Peyer's patch (tissue), 4 donors: ENCODE results near the gene LAMA5. TPM values are rescaled to one million over a fixed set of nuclear protein-coding genes. Genes with fewer than 3 reads are reported as not detected.
A peak's percentile ranks its signal among the peaks of the same experiment; 100 is the strongest.
"Not testable (repeated sequence)": the region's sequence is repeated elsewhere in the genome, so short reads cannot be mapped to it uniquely, and the experiment has no call there.

Experiments
- DNase-seq, 3 donors: peaks; one replicate each; pipeline ENCODE4 v3.0.0-alpha.2; 2017 to 2019
- H3K27ac ChIP-seq, 4 donors: fragments of 200-600 bp; sonication (generic); one replicate each; pipeline ENCODE4 v1.5.1; 2016 to 2019
- H3K27me3 ChIP-seq, 2 donors: fragments of 200-600 bp; sonication (generic); one replicate each; pipeline ENCODE4 v1.5.1; 2019
- H3K36me3 ChIP-seq, 3 donors: fragments of 200-600 bp; sonication (generic); one replicate each; pipeline ENCODE4 v1.5.1; 2016 to 2019
- H3K4me1 ChIP-seq, 4 donors: fragments of 200-600 bp; sonication (generic); one replicate each; pipeline ENCODE4 v1.5.1; 2016 to 2019
- H3K4me3 ChIP-seq, 4 donors: fragments of 200-600 bp; sonication (generic); 1 replicate in 3 of 4; 2 replicates in 1 of 4; pipeline ENCODE4 v1.5.1; 2016 to 2019; ENCODE audit warnings: mild to moderate bottlenecking in 1 of 4
- H3K9me3 ChIP-seq, 4 donors: fragments of 200-600 bp; sonication (generic); one replicate each; pipeline ENCODE4 v1.5.1; 2016 to 2019; ENCODE audit warnings: mild to moderate bottlenecking in 1 of 4
- CTCF ChIP-seq, 6 experiments: fragments of 450-650 bp in 4 of 6; fragments of 200-600 bp in 2 of 6; sonication (generic) in 1 of 6; IDR thresholded peaks; one replicate each; pipeline ENCODE4 v1.5.1; 2017 to 2019; ENCODE audit warnings: antibody characterized with exemption in 6 of 6, mild to moderate bottlenecking in 3 of 6, moderate library complexity in 1 of 6
- POLR2A ChIP-seq, 2 donors: fragments of 450-650 bp; IDR thresholded peaks; one replicate each; pipeline ENCODE4 v1.5.1; 2017; ENCODE audit warnings: antibody characterized with exemption in 2 of 2, mild to moderate bottlenecking in 2 of 2, moderate library complexity in 2 of 2
- total RNA-seq, 4 donors: library from RNA; depleted of rRNA; stranded (reverse); fragments of >200 nt; gene quantifications; one replicate each; pipeline ENCODE4 v1.1.0, GENCODE V29; 2016

The LAMA5 gene
- total RNA-seq, 4 donors from 2014 or later, result 31.2 to 328 (median 87.3) TPM

GRCh38 chr20:62376112-62377063 lies 9.3 kb upstream of the LAMA5 start:
- no peaks in the 10 kb centered on the region for H3K36me3 ChIP-seq
- peak overlapping the region in 3 of 4 donors; percentile 16 to 78 (median 47) for H3K27ac ChIP-seq
- H3K4me3 ChIP-seq, result no peak overlapping the region
- H3K27me3 ChIP-seq, result no peaks in the 10 kb centered on the region
- peaks cover 0 to 38% (median 0%) of the 10 kb centered on the region in 4 donors for H3K4me1 ChIP-seq
- H3K9me3 ChIP-seq, result no peaks in the 10 kb centered on the region
- TF ChIP-seq POLR2A (IDR thresholded peaks at IDR 0.05) (no peak), CTCF (IDR thresholded peaks at IDR 0.05) (peak in 4 of 6 experiments; percentile 16 to 40 (median 36))
- no peak for DNase-seq

GRCh38 chr20:62374331-62375152 lies 7.4 kb upstream of the LAMA5 start:
- DNase-seq, result no peak
- Histone ChIP-seq H3K27me3 (no peaks in the 10 kb centered on the region), H3K4me1 (peaks cover 0 to 46% (median 2%) of the 10 kb centered on the region in 4 donors), H3K9me3 (no peaks in the 10 kb centered on the region), H3K4me3 (no peak overlapping the region), H3K36me3 (no peaks in the 10 kb centered on the region), H3K27ac (peak overlapping the region in 3 of 4 donors; percentile 25 to 78 (median 57))
- TF ChIP-seq CTCF (IDR thresholded peaks at IDR 0.05), result no peak
- TF ChIP-seq POLR2A (IDR thresholded peaks at IDR 0.05), result no peak

GRCh38 chr20:62373631-62374179 lies 6.6 kb upstream of the LAMA5 start:
- not testable (repeated sequence) for H3K36me3 ChIP-seq, H3K27me3 ChIP-seq, H3K9me3 ChIP-seq, DNase-seq, H3K4me3 ChIP-seq
- H3K27ac ChIP-seq, result peak overlapping the region in 2 of 4 donors; percentile 57 to 78
- H3K4me1 ChIP-seq, result peaks cover under 1 to 52% (median 8%) of the 10 kb centered on the region in 4 donors

GRCh38 chr20:62372042-62372993 lies 5.2 kb upstream of the LAMA5 start:
- H3K27ac ChIP-seq, result peak overlapping the region in 1 of 4 donors; percentile 78
- H3K36me3 ChIP-seq, result no peaks in the 10 kb centered on the region
- no peak overlapping the region for H3K4me3 ChIP-seq
- H3K27me3 ChIP-seq, result peaks cover 0 to 15% of the 10 kb centered on the region in 2 donors
- no peaks in the 10 kb centered on the region for H3K9me3 ChIP-seq
- TF ChIP-seq CTCF (IDR thresholded peaks at IDR 0.05) (no peak), POLR2A (IDR thresholded peaks at IDR 0.05) (no peak)
- DNase-seq, result no peak
- peaks cover 3 to 54% (median 22%) of the 10 kb centered on the region in 4 donors for H3K4me1 ChIP-seq

GRCh38 chr20:62371588-62372041 lies 4.5 kb upstream of the LAMA5 start:
- Histone ChIP-seq H3K27ac (peak overlapping the region in 1 of 4 donors; percentile 78), H3K4me1 (peaks cover 3 to 50% (median 25%) of the 10 kb centered on the region in 4 donors)

More at GRCh38 chr20:62371588-62372041, 4.5 kb upstream of the LAMA5 start:
- H3K9me3 ChIP-seq, result no peaks in the 10 kb centered on the region
- no peak overlapping the region for H3K4me3 ChIP-seq
- H3K27me3 ChIP-seq, result peaks cover 0 to 15% of the 10 kb centered on the region in 2 donors
- no peak for DNase-seq
- TF ChIP-seq POLR2A (IDR thresholded peaks at IDR 0.05) (no peak), CTCF (IDR thresholded peaks at IDR 0.05) (no peak)
- no peaks in the 10 kb centered on the region for H3K36me3 ChIP-seq
